ENCODE results near the gene DCDC2.
"Not testable (repeated sequence)": the region's sequence is repeated elsewhere in the genome, so short reads cannot be mapped to it uniquely, and the experiment has no call there.

Gene DCDC2

GRCh38 chr6:24225838-24226237 is 132.0 kb downstream of the DCDC2 start:
- no peak for DNase-seq (ENCODE audit: low spot score)

- no peak for DNase-seq (ENCODE audit: low spot score)
These were observed 134.5 kb downstream of the DCDC2 start for GRCh38 chr6:24223115-24223919.

- no peak for DNase-seq (ENCODE audit: low spot score)
These were observed 138.2 kb downstream of the DCDC2 start for GRCh38 chr6:24219670-24220069.

- no peak for DNase-seq (ENCODE audit: low spot score)
These were observed 142.9 kb downstream of the DCDC2 start for GRCh38 chr6:24214984-24215383.

- DNase-seq (ENCODE audit: low spot score) = no peak
These were observed 150.4 kb downstream of the DCDC2 start for GRCh38 chr6:24207413-24207812.

- DNase-seq (ENCODE audit: low spot score) = peak; percentile 15
These were observed 152.8 kb downstream of the DCDC2 start for GRCh38 chr6:24205020-24205492.

- DNase-seq (ENCODE audit: low spot score) = not testable (repeated sequence)
These were observed 153.7 kb downstream of the DCDC2 start for GRCh38 chr6:24204113-24204512.

- DNase-seq (ENCODE audit: low spot score) = no peak
These were observed 160.0 kb downstream of the DCDC2 start for GRCh38 chr6:24197892-24198291.

GRCh38 chr6:24195836-24196597 is 161.8 kb downstream of the DCDC2 start:
- DNase-seq (ENCODE audit: low spot score) = no peak

GRCh38 chr6:24194978-24195700 is 162.7 kb downstream of the DCDC2 start:
- no peak for DNase-seq (ENCODE audit: low spot score)

- no peak for DNase-seq (ENCODE audit: low spot score)
These were observed 164.5 kb downstream of the DCDC2 start for GRCh38 chr6:24193364-24193763.

- no peak for DNase-seq (ENCODE audit: low spot score)
These were observed 166.5 kb downstream of the DCDC2 start for GRCh38 chr6:24191346-24191745.

GRCh38 chr6:24188578-24189080 is 169.2 kb downstream of the DCDC2 start:
- no peak for DNase-seq (ENCODE audit: low spot score)

GRCh38 chr6:24187965-24188577 is 169.8 kb downstream of the DCDC2 start:
- no peak for DNase-seq (ENCODE audit: low spot score)

GRCh38 chr6:24186349-24186748 is 171.5 kb downstream of the DCDC2 start:
- no peak for DNase-seq (ENCODE audit: low spot score)

- DNase-seq (ENCODE audit: low spot score) = no peak
These were observed 174.3 kb downstream of the DCDC2 start for GRCh38 chr6:24183584-24183983.

- DNase-seq (ENCODE audit: low spot score) = no peak
These were observed 200.0 kb downstream of the DCDC2 start for GRCh38 chr6:24157886-24158285.

GRCh38 chr6:24154121-24154520 is 203.7 kb downstream of the DCDC2 start:
- no peak for DNase-seq (ENCODE audit: low spot score)

- DNase-seq (ENCODE audit: low spot score) = no peak
These were observed 205.8 kb downstream of the DCDC2 start for GRCh38 chr6:24152014-24152413.

- DNase-seq (ENCODE audit: low spot score) = no peak
These were observed 208.0 kb downstream of the DCDC2 start for GRCh38 chr6:24149836-24150235.

GRCh38 chr6:24149296-24149695 is 208.6 kb downstream of the DCDC2 start:
- no peak for DNase-seq (ENCODE audit: low spot score)

GRCh38 chr6:24148684-24149083 is 209.2 kb downstream of the DCDC2 start:
- no peak for DNase-seq (ENCODE audit: low spot score)

All from germinal center (tissue), 1 donor.